GM18868 (cell line): ENCODE results near the gene HSP90AB1.

ENCODE experiments used
- ATAC-seq: cut with Tn5 transposase; IDR thresholded peaks from one replicate; pipeline ENCODE4 v1.9.1; 2021; ENCODE audit warnings: mild to moderate bottlenecking, moderate library complexity; ENCODE audit not compliant: unreplicated experiment

The HSP90AB1 gene

DNA sequence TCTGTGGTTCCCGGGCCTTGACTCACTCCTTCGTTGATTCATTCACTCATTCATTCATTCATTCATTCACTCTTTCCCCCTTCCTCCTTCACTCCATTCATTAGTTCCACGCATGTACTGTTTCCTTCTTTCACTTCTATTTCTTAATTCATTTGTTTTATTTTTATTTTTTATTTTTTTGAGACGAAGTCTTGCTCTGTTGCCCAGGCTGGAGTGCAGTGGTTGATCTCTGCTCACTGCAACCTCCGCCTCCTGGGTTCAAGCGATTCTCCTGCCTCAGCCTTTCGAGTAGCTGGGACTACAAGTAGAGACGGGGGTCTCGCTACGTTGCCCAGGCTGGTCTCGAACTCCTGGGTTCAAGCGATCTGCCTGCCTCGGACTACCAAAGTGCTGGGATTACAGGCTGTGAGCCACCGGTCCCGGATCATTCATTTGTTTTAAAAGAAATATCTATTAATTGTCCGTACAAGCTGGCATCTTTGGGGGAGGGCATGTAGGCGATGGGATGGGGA is 18.9 kb downstream of the HSP90AB1 start:
- ATAC-seq: no peak

DNA sequence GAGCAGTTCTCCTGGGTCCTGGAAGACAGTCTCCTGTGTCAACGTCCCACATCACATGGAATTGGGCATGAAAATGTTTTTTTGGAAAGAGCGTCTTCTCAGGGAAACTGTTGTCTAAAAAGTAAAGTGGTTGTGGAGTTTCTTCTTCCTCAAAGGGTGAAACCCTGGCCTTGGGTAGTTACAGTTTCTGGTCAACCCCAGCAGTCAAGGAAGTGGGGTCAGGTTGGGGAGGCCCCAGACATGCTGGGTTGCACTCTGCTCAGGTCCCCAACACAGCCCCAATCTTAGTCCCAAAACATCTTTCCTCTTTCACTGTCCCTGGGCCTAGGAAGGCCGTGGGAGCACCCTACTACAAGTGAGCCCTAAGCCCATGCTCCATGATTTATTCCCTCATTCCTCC is 19.4 kb downstream of the HSP90AB1 start:
- ATAC-seq: peak; percentile 27

DNA sequence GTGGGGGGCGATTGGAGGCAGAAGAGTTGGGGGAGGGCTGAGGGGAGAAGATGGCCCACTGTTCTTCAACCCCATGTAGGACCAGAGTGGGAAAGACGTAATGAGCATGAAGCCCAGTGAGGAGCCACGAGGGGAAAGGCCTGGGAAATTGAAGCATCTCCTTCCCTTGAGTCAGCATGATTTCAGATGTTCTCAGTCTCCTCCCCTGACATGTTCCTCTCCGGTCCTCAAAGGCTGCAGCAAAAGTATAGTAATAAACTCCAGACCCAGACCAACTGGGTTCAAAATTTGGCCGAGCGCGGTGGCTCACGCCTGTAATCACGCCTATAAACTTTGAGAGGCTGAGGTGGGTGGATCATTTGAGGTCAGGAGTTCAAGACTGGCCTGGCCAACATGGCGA is 20.4 kb downstream of the HSP90AB1 start:
- ATAC-seq: no peak

DNA sequence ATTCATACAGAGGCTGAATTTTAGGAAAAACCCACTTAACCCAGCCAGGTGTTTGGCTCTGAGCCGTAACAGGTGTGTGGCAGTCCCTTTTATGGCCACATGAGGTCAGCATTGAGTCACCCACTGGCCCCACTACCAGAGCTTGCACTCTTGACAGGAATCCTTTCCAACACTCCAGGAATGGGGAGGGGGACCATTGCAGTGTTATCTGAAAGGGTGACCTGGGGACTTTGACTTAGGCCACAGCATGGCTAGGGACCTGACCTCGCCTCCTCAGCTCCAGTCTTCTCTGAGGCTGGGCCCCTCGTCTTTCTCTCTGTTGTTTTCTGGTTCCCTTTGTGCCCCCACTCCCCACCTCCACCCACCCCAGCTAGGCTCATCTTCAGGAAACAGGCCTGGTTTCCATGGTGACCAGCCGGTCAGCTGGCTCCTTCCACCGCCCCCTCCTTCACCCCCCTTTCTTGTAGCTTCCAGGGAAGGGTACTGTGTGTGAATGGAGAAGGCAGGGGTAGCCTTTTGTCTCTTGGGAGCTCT is 21.3 kb downstream of the HSP90AB1 start:
- no peak for ATAC-seq

DNA sequence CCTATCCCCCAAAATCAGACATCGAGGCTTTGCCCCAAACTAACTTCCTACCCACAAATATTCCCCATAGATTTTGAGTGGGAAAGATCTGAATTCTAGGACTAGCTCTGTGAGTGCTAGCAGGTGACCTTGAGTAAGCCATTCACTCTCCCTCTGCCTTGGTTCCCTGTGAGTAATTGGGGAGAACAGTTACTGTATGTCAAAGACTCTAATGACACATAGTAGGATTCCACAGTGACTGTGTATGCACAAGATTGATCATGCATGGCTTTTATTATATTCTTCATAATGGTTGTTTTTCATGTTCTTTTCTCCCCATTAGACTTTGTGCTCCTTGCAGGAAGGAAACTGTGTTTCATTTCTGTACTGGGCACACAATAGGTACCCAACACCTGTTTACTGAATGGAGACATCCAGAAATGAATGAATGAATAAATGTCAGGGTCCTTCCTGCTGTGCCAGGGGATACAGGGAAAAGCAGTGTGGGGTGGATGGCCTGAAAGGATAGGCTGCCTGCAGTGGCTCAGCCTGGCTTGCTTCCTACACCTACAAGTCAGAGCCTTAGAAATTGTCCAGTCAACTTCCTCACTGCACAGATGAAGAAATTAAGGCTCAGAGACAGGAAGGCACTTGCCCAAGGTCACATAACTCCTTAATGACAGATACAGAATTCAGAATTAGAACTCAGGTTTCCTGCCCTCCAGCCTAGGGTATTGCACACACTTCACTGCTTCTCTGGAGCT is 22.4 kb downstream of the HSP90AB1 start:
- ATAC-seq: no peak

DNA sequence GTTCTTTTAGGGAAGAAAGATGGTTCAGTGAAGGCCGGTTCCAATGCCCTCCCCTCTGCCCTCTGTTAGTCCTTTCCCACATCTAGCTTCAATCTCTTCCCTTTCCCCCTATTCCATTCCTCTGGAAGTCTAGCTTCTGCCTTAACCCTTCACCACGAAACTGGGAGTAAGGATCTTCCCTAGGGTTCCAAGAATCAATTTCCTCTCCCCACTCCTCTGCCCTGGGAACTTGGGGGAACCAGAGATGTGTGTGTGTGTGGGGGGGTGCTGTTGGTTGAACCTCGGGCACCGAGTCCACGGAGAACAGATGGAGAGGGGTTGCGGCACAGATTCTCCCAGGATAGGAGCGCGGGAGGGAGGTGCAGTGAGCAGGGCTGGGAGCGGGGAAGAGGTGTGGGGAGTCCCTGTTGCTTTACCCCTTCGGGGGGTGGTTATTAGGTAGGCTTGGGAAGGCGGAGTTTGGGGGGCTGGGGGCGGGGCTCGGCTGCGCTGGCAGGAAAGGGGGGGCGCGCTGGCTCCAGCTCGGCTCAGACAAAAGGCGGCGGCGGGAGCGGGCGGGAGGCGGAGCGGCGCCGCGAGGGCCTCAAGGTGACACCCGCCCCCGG is 23.1 kb downstream of the HSP90AB1 start, which contains the start of gene TMEM151B:
Gene TMEM151B, plus strand, starts transcription at position 530 of the 605 bp plus-strand sequence. CDS start 293 bp downstream, outside the sequence.
- ATAC-seq: no peak

DNA sequence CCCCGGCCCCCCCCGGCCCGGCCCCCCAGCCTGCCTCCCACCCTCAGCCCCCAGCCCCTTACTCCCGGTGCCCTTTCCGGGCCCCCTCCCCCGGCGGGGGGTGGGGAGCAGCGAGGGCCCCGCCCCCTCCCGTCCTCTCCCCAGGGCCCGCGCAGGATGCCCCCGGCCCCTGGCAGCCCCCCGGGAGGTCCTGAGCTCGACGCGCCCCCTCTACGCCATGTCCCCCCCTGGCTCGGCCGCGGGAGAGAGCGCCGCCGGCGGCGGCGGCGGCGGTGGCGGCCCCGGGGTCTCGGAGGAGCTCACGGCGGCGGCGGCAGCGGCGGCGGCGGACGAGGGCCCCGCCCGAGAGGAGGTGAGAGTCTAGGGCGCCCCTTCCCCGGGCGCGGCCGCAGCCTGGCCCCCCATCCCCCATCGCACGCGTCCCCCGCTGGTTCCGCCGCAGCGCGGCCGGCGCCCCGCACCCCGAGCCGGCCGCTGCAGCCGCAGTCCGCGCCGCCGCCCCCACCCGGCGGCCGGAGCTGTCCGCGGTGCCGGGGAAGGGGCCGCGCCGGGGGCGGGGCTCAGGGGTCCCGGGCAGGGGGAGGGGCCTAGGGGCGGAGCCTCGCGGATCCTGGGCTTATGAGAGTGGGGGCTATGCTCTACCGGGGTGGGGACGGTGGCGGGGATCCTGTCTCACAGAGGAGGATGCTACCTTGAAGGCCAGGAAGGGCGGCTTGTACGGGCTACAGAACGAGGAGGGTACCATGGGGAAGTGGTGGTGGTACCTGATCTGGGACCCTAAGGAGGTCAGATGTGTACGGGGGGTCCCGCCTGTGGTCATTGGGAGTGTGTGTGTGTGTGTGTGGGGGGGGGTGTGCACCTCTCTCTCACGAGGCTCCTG is 23.9 kb downstream of the HSP90AB1 start:
- ATAC-seq: no peak

DNA sequence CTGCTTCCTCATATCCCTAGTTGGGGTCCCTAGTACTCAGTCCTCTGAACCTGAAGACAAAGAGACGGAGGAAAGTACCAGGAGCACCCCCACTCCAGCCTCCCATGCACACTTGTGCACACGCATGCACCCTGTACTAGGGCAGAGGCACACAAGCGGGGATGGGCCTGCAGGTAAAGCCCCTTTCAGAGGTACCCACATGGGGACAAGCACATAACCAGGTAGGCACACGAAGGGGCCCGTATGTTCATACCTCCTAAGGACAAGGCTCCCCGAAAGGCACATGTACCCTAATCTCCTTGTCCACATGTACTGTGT is 24.5 kb downstream of the HSP90AB1 start:
- no peak for ATAC-seq

DNA sequence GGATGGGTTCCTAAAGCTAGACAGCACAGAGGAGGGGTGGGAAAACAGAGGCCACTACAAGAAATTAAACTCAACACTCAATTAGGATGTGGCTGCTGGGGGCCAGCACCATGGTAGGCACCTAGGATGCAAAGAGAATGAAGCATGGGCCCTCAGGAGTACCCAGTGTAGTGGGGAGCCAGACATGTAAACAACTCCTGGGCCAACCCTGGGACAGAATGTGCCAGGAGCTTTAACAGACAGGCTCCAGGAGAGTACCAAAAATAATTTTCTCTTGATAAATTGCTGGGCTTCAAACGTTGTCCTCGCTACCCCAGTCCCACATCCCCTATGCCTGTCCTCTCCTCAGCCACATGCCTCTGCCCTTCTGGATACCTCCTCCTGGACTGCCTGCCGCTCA is 25.0 kb downstream of the HSP90AB1 start:
- ATAC-seq: no peak

DNA sequence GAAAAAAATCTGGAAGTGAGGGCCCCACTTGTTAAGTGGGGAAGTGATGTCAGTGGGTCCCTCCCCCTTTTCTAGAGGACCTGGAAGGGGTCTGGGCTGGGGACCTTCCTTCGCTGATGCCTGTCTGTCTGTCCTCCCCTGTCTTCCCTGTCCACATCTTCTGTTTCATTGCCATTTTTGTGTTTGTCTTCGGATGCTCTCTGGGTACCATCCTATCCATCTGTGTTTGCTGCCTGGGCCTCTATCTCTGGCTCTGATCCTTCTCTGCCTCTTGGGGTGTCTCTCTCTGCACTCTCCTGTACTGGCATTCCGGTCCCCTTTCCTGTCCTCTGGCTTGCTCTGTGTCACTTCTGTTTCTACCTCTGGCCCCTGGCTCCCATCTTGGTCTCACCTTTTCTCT is 25.6 kb downstream of the HSP90AB1 start:
- no peak for ATAC-seq

DNA sequence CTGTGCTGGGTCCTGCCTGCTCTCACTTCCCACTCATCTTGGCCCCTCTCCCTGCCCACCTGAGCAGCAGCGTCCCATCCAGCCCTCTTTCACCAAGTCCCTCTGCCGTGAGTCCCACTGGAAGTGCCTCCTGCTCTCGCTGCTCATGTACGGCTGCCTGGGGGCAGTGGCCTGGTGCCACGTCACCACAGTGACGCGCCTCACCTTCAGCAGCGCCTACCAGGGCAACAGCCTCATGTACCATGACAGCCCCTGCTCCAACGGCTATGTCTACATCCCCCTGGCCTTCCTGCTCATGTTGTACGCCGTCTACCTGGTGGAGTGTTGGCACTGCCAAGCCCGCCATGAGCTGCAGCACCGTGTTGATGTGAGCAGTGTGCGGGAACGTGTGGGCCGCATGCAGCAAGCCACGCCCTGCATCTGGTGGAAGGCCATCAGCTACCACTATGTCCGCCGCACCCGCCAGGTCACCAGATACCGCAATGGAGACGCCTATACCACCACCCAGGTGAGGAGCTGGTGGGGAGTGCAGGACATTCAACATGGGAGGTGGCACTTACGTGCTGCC is 26.2 kb downstream of the HSP90AB1 start:
- no peak for ATAC-seq

DNA sequence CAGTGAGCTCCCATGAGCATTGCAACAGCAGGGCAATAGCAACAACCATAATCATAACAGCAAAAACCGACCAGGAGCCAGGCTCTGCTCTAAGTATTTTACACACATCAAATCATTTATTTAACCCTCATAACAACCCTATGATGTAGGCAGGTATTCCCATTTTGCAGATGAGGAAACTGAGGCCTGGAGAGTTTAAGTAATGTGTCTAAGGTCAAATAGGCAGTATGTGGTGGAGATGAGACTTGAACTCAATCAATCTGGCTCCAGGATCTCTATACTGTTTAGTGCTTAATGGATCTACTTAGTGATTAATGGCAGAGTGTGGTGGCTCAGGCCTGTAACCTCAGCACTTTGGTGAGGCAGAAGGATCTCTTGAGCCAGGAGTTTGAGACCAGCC is 26.7 kb downstream of the HSP90AB1 start:
- ATAC-seq: no peak

DNA sequence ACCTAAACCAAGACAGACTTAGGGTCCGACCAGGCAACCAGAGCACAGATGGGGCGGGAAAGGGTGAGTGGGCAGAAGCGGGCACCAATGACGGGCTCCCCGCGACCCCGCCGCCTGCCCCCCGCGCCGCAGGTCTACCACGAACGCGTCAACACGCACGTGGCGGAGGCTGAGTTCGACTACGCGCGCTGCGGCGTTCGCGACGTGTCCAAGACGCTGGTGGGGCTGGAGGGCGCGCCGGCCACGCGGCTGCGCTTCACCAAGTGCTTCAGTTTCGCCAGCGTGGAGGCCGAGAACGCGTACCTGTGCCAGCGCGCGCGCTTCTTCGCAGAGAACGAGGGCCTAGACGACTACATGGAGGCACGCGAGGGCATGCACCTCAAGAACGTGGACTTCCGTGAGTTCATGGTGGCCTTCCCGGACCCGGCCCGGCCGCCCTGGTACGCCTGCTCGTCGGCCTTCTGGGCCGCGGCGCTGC is 28.4 kb downstream of the HSP90AB1 start:
- no peak for ATAC-seq

DNA sequence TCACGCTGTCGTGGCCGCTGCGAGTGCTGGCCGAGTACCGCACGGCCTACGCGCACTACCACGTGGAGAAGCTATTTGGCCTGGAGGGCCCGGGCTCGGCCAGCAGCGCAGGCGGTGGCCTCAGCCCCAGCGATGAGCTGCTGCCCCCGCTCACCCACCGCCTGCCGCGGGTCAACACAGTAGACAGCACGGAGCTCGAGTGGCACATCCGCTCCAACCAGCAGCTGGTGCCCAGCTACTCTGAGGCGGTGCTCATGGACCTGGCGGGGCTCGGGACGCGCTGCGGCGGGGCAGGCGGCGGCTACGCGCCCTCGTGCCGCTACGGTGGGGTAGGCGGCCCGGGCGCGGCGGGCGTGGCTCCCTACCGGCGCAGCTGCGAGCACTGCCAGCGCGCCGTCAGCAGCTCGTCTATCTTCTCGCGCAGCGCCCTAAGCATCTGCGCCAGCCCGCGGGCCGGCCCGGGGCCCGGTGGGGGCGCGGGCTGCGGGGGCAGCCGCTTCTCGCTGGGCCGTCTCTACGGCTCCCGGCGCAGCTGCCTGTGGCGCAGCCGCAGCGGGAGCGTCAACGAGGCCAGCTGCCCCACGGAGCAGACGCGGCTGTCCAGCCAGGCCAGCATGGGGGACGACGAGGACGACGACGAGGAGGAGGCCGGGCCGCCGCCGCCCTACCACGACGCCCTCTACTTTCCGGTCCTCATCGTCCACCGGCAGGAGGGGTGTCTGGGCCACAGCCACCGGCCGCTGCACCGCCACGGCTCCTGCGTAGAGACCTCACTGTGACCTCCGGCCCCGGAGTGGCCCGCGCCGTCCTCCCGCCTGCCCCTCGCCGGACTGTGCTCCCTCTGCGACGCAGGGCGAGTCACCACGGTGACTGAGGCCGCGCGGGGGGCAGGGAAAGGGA is 29.1 kb downstream of the HSP90AB1 start:
- ATAC-seq: no peak

DNA sequence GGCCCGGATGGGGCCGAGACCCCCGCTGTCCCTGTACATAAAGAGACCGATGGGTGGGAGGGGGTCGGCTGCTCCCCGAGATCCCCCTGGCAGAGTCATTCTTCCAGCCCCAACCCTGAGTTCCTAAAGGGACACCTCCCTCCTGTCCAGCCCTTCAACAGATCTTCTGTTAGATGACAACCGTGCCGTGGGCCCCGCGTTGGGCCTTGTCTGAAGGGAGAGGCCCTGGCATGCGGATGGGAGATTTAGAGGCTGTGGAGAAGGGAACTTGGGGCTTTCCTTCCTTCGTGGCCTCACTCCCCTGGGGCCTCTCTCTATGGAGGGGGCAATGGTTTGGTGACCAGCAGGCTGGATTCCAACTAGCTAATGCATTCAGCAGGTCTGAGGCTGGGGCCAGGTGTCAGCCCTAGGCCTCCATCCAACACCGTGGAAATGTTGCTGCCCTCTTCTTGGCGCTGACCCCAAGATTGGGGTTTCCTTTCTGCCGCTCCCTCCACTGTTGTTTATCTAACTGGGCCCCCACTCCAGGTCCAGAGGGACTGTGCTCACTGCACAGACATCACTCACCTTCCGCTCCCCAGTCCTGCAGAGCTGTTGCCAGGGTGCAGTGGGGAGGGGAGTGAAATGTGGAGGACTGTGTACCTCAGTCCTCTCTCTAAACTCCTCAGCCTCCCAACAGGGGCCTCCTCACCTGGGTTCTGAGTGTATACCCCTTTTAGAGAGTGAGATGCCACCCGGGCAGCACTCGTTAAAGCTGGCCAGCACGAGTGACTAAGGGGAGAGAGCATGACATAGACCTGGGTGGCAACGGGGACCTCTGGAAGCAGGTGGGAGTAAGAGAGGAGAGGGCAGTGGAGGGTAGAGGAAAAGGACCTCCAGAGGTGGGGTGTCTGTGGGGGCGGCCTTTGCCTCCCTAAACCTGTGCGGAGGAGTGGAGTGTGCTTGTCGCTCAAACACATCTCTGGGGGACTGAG is 30.1 kb downstream of the HSP90AB1 start:
- ATAC-seq: no peak

DNA sequence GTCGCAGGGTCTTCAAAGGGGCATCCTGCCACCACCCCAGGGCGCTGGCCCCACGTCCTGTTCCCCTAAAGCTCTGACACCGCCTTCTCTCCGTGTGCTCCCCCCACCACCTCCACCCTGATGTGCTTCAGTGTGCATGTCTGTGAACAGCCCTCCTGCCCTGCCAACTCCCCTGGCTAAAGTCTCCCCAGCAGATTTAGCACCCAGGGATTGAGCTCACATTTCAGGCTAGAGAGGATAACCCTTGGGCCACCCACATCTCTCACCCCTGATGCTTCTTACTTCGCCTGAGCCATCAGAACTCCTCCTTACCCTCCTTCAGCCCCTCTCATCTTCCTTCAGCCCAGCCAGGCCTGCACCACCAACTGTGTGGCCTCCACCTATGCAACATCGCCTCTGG is 30.9 kb downstream of the HSP90AB1 start:
- no peak for ATAC-seq

DNA sequence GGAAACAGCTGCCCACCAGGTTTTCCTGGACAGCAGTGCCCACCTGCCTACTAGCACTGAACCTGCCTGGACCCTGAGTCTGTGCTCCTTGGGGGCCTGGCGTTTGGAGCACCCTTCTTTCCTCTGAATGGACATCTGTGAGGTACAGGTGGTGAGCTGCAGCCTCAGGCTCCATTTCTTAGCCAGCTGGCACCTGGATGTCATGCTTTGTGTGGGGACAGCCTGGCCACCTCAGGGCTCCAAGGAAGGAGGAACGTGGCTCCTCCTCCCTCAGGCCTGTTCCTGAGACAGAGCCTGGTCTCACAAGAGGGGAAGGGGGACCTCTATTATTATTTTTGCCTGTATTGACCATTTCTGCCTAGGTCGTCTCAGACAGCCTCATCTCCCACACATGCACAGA is 31.4 kb downstream of the HSP90AB1 start:
- ATAC-seq: no peak

DNA sequence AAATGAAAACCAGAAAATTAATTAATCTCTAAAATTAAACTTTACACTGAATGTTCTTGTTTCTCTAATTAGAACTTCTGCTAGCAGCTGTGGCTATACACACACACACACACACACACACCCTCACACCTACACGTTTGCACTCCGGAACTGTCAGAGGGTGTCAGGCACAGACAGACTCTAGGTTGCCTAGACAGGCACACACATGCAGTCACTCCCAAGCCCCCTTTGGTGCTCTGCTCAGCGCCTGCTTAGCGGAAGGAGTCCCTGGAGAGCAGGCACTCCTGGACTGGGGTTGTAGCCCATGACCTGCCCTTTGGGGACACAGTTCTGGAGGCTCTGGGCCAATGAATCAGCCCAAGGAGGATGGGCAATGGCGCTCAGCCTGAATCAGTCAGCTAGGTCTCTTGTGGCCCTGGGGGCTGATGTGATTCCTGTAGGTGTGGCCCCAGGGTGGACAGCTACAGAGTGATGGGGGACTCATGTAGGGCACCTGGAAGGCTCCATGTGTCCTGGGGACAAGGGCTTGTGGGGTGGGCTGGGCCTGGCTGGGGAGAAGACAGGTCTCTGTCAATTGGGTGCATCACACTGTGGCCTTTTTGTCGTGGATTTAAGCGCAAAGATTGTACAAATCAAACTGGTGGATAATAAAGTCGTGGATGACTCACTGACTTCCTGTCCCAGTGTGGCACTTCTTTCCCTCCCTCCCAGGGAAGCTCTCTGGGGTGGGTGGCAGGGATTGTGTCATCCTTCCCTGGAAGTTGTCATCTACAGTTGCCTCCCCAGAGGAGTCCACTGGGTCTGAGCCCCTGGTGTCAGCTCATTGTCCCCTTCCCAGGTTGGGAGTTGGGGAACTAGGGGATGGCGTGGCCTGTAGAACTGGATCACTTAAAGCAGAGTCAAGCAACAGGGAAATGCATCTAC is 32.1 kb downstream of the HSP90AB1 start:
- ATAC-seq: no peak
